EH (cell line): ENCODE data around the gene CYB5R4.

Source experiments
- DNase-seq: peaks from one replicate; pipeline ENCODE4 v3.0.0-alpha.2; 2015; ENCODE audit warnings: low read depth

CYB5R4 gene, protein sequence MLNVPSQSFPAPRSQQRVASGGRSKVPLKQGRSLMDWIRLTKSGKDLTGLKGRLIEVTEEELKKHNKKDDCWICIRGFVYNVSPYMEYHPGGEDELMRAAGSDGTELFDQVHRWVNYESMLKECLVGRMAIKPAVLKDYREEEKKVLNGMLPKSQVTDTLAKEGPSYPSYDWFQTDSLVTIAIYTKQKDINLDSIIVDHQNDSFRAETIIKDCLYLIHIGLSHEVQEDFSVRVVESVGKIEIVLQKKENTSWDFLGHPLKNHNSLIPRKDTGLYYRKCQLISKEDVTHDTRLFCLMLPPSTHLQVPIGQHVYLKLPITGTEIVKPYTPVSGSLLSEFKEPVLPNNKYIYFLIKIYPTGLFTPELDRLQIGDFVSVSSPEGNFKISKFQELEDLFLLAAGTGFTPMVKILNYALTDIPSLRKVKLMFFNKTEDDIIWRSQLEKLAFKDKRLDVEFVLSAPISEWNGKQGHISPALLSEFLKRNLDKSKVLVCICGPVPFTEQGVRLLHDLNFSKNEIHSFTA

DNA sequence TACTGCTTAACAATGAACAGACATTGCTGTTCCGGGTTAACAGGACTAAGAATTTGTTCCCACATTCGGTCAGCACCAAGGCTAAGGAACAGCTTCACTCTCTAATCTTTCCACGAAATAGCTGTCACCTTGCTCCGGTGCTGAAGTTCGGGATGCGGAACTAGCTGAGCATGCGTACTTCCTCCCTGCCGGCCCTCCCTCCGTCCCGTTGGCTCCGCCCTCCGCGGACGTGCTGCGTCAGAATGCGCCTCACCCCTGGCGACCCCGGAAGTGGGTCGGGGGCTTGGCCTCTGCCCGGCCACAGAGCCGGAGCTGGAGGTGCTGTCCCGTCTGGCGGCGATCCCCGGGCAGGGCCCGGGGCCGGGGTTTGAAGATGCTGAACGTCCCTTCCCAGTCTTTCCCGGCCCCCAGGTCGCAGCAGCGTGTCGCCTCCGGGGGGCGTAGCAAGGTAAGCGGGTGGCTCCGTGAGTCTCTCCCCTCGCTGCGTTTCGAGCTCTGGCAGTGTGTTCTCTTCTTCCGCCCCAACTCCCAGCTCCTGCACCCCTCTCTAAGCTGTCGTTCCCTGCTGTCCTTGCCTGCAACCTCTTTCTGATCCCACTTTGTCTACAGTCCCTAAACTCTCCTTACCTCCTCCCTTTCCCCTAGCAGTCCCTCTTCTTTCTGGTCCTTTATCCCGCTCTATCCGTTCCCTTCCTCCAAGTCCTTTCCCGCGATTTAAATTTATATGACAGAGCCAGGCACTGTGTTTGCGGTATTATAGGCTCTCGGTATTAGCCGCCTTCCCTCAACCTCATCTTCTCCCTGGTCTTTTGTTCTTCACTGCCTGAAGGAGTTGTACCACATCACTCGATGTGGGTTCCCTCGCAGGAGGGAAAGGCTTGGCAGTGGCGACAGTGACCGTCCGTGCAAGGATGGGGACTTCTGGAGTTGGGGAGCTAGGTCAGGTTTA, at the start of gene CYB5R4:
Gene CYB5R4, plus strand, starts transcription at position 280 of the 949 bp plus-strand sequence. Its CDS starts 94 bp downstream, at position 374.
- DNase-seq: peak; percentile 95

GRCh38 chr6:83812595-83812994, 46.9 kb upstream of the CYB5R4 start:
- DNase-seq: no peak

DNA sequence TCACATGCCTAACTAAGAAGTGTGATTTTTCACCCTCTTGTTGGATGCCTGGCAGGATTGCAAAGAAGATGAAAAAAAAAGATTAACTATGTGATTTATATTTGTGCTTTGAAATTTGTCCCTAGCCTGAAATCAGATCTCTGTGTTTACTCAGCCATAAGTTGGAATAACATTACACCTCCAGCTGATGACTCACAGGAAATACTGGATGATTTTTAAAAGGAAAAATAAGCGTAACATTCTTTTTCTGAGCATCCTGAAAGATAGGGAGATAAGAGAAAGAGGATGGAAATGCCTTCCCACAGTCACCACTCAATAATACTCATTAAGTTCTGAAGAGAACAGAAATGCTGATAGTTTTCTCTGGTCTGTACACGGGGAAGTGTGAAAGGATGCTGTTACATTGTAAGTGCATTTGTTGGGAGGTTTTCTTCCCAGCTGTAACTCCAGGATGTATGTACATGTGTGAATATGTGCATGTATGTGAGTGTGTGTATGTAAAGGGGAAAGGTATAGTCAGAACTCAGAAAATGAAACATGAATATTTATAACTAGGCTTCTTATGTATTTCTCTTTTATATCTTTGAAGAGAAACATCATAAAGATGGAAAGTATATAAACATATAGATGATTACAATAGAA, 43.7 kb upstream of the CYB5R4 start:
- DNase-seq: peak; percentile 23

- no peak for DNase-seq
Measured at GRCh38 chr6:83822629-83823169, 36.8 kb upstream of the CYB5R4 start.

GRCh38 chr6:83824388-83824801, 35.1 kb upstream of the CYB5R4 start:
- DNase-seq: peak; percentile 3

GRCh38 chr6:83824831-83825230, 34.7 kb upstream of the CYB5R4 start:
- no peak for DNase-seq

- DNase-seq: no peak
Measured at GRCh38 chr6:83827050-83827449, 32.4 kb upstream of the CYB5R4 start.

DNA sequence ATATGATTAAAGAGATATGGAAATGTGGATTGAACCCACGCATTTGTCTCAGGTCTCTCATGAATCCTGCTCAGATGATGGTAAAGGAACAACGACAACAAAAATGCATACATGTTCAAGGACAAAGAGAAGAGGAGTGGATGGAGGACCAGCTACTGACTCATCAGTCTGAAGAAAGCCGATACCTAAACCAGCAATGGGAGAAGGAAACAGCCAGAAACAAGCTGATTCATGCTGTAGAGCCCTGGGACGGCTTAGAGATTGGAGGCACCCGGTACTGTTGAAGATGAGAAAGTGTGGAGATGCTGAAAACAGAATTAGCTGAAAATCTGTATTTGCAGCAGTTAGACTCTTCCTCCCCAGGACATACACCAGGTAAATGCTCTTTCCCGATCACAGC, 20.8 kb upstream of the CYB5R4 start:
- DNase-seq: no peak

GRCh38 chr6:83844170-83844569, 15.3 kb upstream of the CYB5R4 start:
- no peak for DNase-seq

DNA sequence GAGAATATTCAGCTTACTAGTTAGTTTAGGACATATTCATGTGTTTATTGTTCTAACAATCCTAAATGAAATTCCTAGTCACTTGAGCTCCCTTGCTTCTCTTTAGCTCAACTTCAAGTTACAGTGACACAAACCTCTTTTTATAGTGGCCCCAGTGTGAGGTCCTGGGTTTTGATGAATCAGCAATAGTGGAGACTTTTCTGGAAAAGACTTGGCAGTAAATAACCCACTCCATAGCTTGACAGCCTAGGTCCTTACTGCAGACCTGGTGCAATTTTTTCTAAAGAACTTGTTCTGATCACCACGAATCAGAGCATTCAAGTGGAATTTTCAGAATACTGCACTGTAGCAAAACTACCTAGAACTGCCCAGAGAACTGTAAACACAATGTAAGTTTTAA, 13.2 kb upstream of the CYB5R4 start:
- DNase-seq: no peak

DNA sequence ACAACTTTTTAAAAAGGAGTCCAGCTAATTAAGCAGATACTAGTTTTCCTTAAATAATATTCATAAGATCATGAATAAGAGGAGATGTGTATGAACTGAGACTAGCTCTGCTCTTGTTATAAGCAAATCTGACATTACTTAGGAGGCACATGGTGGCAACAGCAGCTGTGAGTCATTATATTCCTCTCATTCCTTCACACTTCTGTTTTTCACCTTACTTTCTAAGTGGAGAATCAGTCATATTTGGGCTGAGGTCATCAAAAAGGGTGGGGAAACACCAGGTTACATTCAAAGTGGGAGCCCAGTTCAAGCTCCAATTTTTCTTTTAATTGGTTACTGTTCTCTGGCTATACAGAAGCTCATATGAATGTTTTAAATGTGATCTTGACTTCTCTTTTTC, 12.3 kb upstream of the CYB5R4 start:
- DNase-seq: no peak

GRCh38 chr6:83849127-83849526, 10.4 kb upstream of the CYB5R4 start:
- no peak for DNase-seq

- no peak for DNase-seq
Measured at GRCh38 chr6:83849610-83850009, 9.9 kb upstream of the CYB5R4 start.

- no peak for DNase-seq
Measured at GRCh38 chr6:83852528-83853177, 6.8 kb upstream of the CYB5R4 start.

GRCh38 chr6:83853178-83854000, 6.1 kb upstream of the CYB5R4 start, which contains the start of gene RIPPLY2:
RIPPLY2 (plus strand) TSS chr6:83853360; CDS start chr6:83853417, 57 bp downstream.
- peak; percentile 25 for DNase-seq

DNA sequence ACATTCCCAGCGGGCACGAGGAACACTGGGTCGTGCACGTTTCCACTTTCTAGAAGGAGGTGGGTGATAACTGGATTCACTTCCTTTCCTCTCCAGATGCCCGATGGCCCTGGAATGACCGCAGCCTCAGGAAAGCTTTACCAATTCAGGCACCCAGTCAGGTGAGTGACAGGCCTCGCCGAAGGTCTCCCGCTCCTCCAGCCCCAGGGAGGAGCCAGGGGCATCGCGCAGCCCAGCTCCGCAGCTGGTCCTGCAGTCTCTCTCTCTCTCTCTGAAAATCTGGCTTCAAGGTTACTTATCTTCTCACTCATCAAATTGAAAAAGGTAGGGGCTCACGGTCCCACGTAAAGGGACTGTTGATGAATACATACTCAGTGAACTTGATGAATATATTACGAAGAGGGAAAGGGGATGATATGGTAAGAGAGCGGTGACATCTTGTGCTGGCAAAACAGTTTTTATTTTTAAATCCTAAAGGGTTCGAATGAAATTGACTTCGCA, 5.4 kb upstream of the CYB5R4 start:
- no peak for DNase-seq

- no peak for DNase-seq
Measured at GRCh38 chr6:83854766-83855165, 4.7 kb upstream of the CYB5R4 start.

DNA sequence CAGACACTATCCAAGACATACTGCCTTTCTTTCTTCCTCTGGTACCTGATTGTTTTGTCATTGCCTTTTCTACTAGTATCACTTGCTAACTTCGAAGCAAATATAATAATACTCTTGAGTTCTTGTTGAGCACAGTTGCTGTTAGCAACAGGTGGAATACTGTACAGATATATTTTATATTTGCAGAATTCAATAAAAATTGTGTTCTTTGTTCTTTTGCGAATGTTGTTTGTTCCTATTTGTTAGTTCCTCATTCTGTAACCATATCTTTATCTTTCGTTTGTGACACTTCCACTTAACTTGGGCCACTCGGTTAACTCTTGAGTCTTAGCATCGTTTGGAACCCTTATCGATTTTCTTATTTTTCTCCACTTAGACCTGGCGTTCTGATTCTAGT, 868 bp downstream of the CYB5R4 start:
- no peak for DNase-seq

DNA sequence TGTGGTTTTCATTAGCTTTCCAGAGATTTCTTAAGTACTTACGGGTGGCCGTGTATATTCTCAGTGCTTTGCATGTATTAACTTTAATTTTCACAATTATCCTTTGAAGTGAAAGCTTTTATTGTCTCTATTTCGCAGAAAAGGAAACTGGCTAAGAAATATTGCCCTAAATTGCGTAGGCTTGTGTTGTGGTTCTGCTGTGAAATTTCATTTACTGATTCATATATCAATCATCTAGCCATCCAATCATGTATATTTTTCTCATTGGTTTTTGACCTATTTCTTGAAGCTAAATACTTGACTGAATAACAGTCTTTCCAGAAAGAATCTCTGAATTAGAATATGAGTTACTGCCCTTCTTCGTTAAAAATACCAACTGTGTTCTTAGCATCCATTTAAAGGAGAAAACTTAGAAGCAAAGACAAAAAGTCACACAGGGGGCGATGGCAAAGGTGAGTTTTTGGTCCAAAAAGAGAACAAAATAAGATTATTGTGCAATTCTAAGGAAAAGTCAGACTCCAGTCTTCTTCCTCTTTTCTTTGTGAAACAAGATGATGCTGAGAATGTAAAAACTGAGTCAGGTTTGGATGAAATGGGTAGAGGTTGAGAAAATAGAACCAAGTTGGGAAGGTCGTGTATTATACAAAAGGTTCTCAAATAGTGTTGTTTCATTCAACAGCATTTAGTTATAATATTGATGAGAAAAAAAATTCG, 1.4 kb downstream of the CYB5R4 start:
- no peak for DNase-seq
